Ishikawa (cell line): ENCODE data around the gene BTBD7.
A peak's percentile ranks its signal among the peaks of the same experiment; 100 is the strongest.

ENCODE experiments used
- CREB1 ChIP-seq: IDR thresholded peaks from 2 replicates; pipeline ENCODE4 v1.6.1; 2012; ENCODE audit warnings: low read depth
- EP300 ChIP-seq: IDR thresholded peaks from 2 replicates; pipeline ENCODE4 v1.6.1; 2012; ENCODE audit warnings: borderline replicate concordance
- MAX ChIP-seq: IDR thresholded peaks from 2 replicates; pipeline ENCODE4 v1.6.1; 2012
- NFIC ChIP-seq: IDR thresholded peaks from 2 replicates; pipeline ENCODE4 v1.6.1; 2012
- RAD21 ChIP-seq: IDR thresholded peaks from 2 replicates; pipeline ENCODE4 v1.6.1; 2012; ENCODE audit warnings: low read depth
- REST ChIP-seq: IDR thresholded peaks from 2 replicates; pipeline ENCODE4 v1.6.1; 2012; ENCODE audit warnings: low read depth, mild to moderate bottlenecking
- TAF1 ChIP-seq: IDR thresholded peaks from 2 replicates; pipeline ENCODE4 v1.6.1; 2012; ENCODE audit warnings: low read depth, mild to moderate bottlenecking
- TCF12 ChIP-seq: IDR thresholded peaks from 2 replicates; pipeline ENCODE4 v1.6.1; 2012; ENCODE audit warnings: low read depth
- YY1 ChIP-seq: IDR thresholded peaks from 2 replicates; pipeline ENCODE4 v1.6.1; 2012; ENCODE audit warnings: low read depth
- ZBTB7A ChIP-seq: IDR thresholded peaks from 2 replicates; pipeline ENCODE4 v1.6.1; 2012; ENCODE audit warnings: low read depth

- TF ChIP-seq YY1 (no peak), RAD21 (peak; percentile 64), ZBTB7A (no peak), TAF1 (no peak), NFIC (no peak), EP300 (no peak), TCF12 (no peak), MAX (no peak), CREB1 (no peak), REST (no peak)
Measured at GRCh38 chr14:93219103-93219726, 113.6 kb downstream of the BTBD7 start.
